ENCODE measurements around the gene PGR. TPM values are rescaled to one million over a fixed set of nuclear protein-coding genes. Genes with fewer than 3 reads are reported as not detected.

PGR gene
- polyA plus RNA-seq, 1 of the 3 experiments (the other 2 are of a cell fraction) = not detected

DNA sequence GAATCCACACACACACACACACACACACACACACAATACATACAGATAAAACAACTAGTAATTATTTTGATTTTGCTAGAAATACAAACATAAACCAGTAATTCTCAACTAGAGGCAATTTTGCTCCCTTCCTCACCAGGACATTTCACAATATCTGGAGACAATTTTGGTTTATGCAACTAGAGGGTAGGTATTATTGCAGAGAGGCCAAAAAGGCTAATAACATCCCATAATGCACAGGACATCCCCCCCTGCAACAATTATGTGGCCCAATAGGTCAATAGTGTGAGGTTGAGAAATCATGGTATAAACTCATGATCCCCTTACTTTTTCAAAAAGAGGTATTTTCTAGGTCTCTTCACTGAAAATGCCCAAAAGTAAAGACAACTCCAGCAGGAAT lies 29.0 kb downstream of the PGR start:
- CTCF ChIA-PET = no interaction called here
- no peaks in the 10 kb centered on the region for H3F3A ChIP-seq (replicated peaks; ENCODE audit: insufficient read depth)
- no peaks in the 10 kb centered on the region for H4K20me1 ChIP-seq (ENCODE audit: insufficient read depth)
- no peaks in the 10 kb centered on the region for H3K4me1 ChIP-seq (ENCODE audit: control insufficient read depth in 1 of 2, insufficient read depth in 2 of 2, low read depth in 1 of 2, low read length in 1 of 2)
- H3K9me3 ChIP-seq = no peaks in the 10 kb centered on the region
- POLR2A ChIA-PET = no interaction called here
- no peak overlapping the region for H3K4me2 ChIP-seq
- H3K9ac ChIP-seq = no peak overlapping the region
- H2AFZ ChIP-seq (ENCODE audit: low read depth) = no peak overlapping the region
- H3K79me2 ChIP-seq (ENCODE audit: insufficient read depth) = no peaks in the 10 kb centered on the region
- no peak overlapping the region for H3K4me3 ChIP-seq (ENCODE audit: low read depth in 2 of 2, low read length in 1 of 2)
- no peaks in the 10 kb centered on the region for H3K27me3 ChIP-seq (ENCODE audit: insufficient read depth)
- no peaks in the 10 kb centered on the region for H3K9me2 ChIP-seq
- no peaks in the 10 kb centered on the region for H3K36me3 ChIP-seq (replicated peaks in 1 of 2; ENCODE audit: control insufficient read depth in 1 of 2, insufficient read depth in 2 of 2, low read length in 1 of 2)
- no peak overlapping the region for H3K27ac ChIP-seq (ENCODE audit: low read depth in 2 of 2, low read length in 1 of 2)
- TF ChIP-seq TEAD4 (IDR thresholded peaks at IDR 0.05; ENCODE audit: borderline replicate concordance, insufficient read depth) (no peak), MEF2A (IDR thresholded peaks at IDR 0.05; ENCODE audit: borderline replicate concordance, low read depth) (no peak), TCF12 (IDR thresholded peaks at IDR 0.05) (no peak), ELF1 (IDR thresholded peaks at IDR 0.05) (no peak), FOXM1 (IDR thresholded peaks at IDR 0.05; ENCODE audit: low read depth) (no peak)
- TF ChIP-seq, protein P1, sequence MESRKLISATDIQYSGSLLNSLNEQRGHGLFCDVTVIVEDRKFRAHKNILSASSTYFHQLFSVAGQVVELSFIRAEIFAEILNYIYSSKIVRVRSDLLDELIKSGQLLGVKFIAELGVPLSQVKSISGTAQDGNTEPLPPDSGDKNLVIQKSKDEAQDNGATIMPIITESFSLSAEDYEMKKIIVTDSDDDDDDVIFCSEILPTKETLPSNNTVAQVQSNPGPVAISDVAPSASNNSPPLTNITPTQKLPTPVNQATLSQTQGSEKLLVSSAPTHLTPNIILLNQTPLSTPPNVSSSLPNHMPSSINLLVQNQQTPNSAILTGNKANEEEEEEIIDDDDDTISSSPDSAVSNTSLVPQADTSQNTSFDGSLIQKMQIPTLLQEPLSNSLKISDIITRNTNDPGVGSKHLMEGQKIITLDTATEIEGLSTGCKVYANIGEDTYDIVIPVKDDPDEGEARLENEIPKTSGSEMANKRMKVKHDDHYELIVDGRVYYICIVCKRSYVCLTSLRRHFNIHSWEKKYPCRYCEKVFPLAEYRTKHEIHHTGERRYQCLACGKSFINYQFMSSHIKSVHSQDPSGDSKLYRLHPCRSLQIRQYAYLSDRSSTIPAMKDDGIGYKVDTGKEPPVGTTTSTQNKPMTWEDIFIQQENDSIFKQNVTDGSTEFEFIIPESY (IDR thresholded peaks at IDR 0.05; ENCODE audit: borderline replicate concordance, low read depth) = no peak
- TF ChIP-seq, protein P2, sequence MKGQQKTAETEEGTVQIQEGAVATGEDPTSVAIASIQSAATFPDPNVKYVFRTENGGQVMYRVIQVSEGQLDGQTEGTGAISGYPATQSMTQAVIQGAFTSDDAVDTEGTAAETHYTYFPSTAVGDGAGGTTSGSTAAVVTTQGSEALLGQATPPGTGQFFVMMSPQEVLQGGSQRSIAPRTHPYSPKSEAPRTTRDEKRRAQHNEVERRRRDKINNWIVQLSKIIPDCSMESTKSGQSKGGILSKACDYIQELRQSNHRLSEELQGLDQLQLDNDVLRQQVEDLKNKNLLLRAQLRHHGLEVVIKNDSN (IDR thresholded peaks at IDR 0.05; ENCODE audit: borderline replicate concordance, low read depth) = no peak
- TF ChIP-seq, protein P3, sequence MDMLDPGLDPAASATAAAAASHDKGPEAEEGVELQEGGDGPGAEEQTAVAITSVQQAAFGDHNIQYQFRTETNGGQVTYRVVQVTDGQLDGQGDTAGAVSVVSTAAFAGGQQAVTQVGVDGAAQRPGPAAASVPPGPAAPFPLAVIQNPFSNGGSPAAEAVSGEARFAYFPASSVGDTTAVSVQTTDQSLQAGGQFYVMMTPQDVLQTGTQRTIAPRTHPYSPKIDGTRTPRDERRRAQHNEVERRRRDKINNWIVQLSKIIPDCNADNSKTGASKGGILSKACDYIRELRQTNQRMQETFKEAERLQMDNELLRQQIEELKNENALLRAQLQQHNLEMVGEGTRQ (IDR thresholded peaks at IDR 0.05; ENCODE audit: borderline replicate concordance, low read depth, low read length) = no peak
- DNase-seq = no peak

DNA sequence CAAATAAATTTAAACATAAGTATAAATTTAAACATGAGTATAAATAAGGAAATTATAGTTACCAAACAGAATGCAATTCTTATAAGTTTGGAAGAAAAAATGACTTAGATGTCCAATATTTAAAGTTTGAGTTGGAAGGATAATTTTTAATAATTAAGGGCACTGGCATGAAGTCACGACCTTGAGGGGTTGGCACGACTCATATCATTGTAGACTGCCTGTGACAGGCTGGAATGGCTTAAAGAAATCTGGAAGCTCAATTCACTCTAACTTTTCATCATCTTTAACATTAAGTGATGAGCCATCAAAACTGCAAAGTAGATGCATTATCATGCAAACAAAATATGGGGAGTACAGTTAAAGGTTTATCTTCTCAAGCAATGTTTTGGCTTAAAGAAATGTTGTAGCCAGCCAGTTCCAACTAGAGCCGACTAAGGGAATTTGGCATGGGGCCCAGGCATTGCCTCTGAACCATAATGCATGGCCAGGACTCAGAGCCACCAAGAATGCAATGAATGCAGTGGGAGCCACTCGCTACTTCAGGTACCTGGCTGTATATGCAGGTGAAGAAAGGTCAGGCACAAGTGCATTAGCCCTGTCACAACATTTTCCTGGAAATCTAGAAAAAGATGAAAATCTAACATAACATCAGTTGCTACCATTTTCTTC lies 33.4 kb downstream of the PGR start:
- Histone ChIP-seq H2AFZ (ENCODE audit: low read depth) (no peak overlapping the region), H3K36me3 (replicated peaks in 1 of 2; ENCODE audit: control insufficient read depth in 1 of 2, insufficient read depth in 2 of 2, low read length in 1 of 2) (no peaks in the 10 kb centered on the region), H3K9ac (no peak overlapping the region), H3K27me3 (ENCODE audit: insufficient read depth) (no peaks in the 10 kb centered on the region), H3K27ac (ENCODE audit: low read depth in 2 of 2, low read length in 1 of 2) (no peak overlapping the region), H3K4me2 (no peak overlapping the region), H3K9me3 (no peaks in the 10 kb centered on the region), H3K9me2 (no peaks in the 10 kb centered on the region), H3K4me3 (ENCODE audit: low read depth in 2 of 2, low read length in 1 of 2) (no peak overlapping the region), H3K4me1 (ENCODE audit: control insufficient read depth in 1 of 2, insufficient read depth in 2 of 2, low read depth in 1 of 2, low read length in 1 of 2) (no peaks in the 10 kb centered on the region), H4K20me1 (ENCODE audit: insufficient read depth) (no peaks in the 10 kb centered on the region), H3F3A (replicated peaks; ENCODE audit: insufficient read depth) (no peaks in the 10 kb centered on the region), H3K79me2 (ENCODE audit: insufficient read depth) (no peaks in the 10 kb centered on the region)
- 2% methylated on average over 4 of the region's 4 CpGs for WGBS (ENCODE audit: low lambda C conversion rate)
- no peak for DNase-seq
- TF ChIP-seq YY1 (IDR thresholded peaks at IDR 0.05; ENCODE audit: low read depth) (no peak), TCF12 (IDR thresholded peaks at IDR 0.05) (no peak), POLR2AphosphoS5 (IDR thresholded peaks at IDR 0.05; ENCODE audit: low read depth, low read length) (no peak), FOSL2 (IDR thresholded peaks at IDR 0.05; ENCODE audit: borderline replicate concordance, low read depth) (no peak), EP300 (IDR thresholded peaks at IDR 0.05; ENCODE audit: borderline replicate concordance in 1 of 2, low read depth in 1 of 2, low read length in 1 of 2) (no peak), TEAD4 (IDR thresholded peaks at IDR 0.05; ENCODE audit: borderline replicate concordance, insufficient read depth) (no peak)
- ChIA-PET POLR2A (no interaction called here), CTCF (no interaction called here)

All from SK-N-SH (cell line).